HCT116 (cell line): ENCODE results near the gene ATAD5.

ENCODE experiments used
- CEBPB ChIP-seq: IDR thresholded peaks from 2 replicates; pipeline ENCODE4 v1.6.1; 2012; ENCODE audit warnings: low read depth
- EZH2 ChIP-seq: fragments of 200-600 bp; sonication (generic); IDR thresholded peaks from 2 replicates; pipeline ENCODE4 v1.6.1; 2017; ENCODE audit warnings: antibody characterized with exemption, mixed run types
- EZH2phosphoT487 ChIP-seq: fragments of 200-600 bp; IDR thresholded peaks from 2 replicates; pipeline ENCODE4 v1.6.1; 2018; ENCODE audit warnings: antibody characterized with exemption, borderline replicate concordance
- JUND ChIP-seq: IDR thresholded peaks from 2 replicates; pipeline ENCODE4 v1.6.1; 2012
- POLR2A ChIP-seq: IDR thresholded peaks from 2 replicates; pipeline ENCODE4 v1.7.0; 2011; ENCODE audit warnings: borderline replicate concordance; ENCODE audit not compliant: insufficient read depth, insufficient read length; ENCODE audit errors: extremely low read depth
- POLR2AphosphoS5 ChIP-seq: IDR thresholded peaks from 2 replicates; pipeline ENCODE4 v1.6.1; 2011; ENCODE audit warnings: mild to moderate bottlenecking, low read depth, low read length, moderate library complexity
- RAD21 ChIP-seq: IDR thresholded peaks from 2 replicates; pipeline ENCODE4 v1.6.1; 2012; ENCODE audit warnings: low read depth, mild to moderate bottlenecking
- SP1 ChIP-seq: IDR thresholded peaks from 2 replicates; pipeline ENCODE4 v1.6.1; 2012; ENCODE audit warnings: low read depth
- YY1 ChIP-seq: IDR thresholded peaks from 2 replicates; pipeline ENCODE4 v1.6.1; 2011; ENCODE audit warnings: low read length, low read depth, moderate library complexity, mild to moderate bottlenecking; ENCODE audit not compliant: insufficient replicate concordance; ENCODE audit errors: extremely low read depth
- TF ChIP-seq, protein P1 (sequence below), 3 experiments: fragments of 200-600 bp in 1 of 3; sonication (generic) in 1 of 3; IDR thresholded peaks in 2 of 3; conservative IDR thresholded peaks in 1 of 3; 2 replicates each; pipeline ENCODE4 v1.5.1; 2012 to 2017; ENCODE audit warnings: low read depth in 2 of 3, low read length in 2 of 3, antibody characterized with exemption in 1 of 3, borderline replicate concordance in 1 of 3, control low read depth in 1 of 3, mild to moderate bottlenecking in 1 of 3, mixed read lengths in 1 of 3, mixed run types in 1 of 3, moderate library complexity in 1 of 3; ENCODE audit not compliant: insufficient read depth in 1 of 3
- TF ChIP-seq, protein P2 (sequence below): IDR thresholded peaks from 2 replicates; pipeline ENCODE4 v1.6.1; 2011; ENCODE audit warnings: mild to moderate bottlenecking, low read length, moderate library complexity; ENCODE audit not compliant: insufficient replicate concordance; ENCODE audit errors: extremely low read depth
- TF ChIP-seq, protein P3 (sequence below): IDR thresholded peaks from 2 replicates; pipeline ENCODE4 v1.6.1; 2012; ENCODE audit warnings: low read depth

DNA sequence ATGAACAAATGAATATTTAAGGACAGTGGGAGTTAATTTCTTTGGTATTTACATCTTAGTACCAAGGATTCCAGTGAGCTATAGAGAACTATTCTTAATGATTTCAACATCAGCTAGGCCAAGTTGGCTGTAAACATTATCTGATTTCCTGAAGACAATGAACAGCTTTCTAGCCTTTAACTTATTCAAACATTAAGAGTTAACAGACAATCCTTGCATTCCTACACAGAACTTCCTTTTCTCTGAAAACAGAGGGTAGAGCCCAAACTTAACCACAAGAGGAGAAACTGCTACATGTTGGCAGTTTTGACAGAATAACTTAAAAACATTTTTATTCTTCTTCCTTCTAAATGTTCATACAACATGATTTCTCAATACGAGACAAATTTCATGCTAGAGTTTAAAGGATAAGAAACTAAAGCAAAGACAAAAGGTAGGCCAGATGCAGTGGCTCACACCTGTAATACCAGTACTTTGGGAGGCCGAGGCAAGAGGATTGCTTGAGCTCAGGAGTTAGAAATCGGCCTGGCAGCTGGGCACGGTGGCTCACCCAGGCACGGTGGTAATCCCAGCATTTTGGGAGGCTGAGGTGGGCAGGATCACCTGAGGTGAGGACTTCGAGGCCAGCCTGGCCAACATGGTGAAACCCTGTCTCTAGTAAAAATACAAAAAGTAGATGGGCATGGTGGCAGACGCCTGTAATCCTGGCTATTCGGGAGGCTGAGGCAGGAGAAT, 11.6 kb upstream of the ATAD5 start:
- TF ChIP-seq, protein P1, sequence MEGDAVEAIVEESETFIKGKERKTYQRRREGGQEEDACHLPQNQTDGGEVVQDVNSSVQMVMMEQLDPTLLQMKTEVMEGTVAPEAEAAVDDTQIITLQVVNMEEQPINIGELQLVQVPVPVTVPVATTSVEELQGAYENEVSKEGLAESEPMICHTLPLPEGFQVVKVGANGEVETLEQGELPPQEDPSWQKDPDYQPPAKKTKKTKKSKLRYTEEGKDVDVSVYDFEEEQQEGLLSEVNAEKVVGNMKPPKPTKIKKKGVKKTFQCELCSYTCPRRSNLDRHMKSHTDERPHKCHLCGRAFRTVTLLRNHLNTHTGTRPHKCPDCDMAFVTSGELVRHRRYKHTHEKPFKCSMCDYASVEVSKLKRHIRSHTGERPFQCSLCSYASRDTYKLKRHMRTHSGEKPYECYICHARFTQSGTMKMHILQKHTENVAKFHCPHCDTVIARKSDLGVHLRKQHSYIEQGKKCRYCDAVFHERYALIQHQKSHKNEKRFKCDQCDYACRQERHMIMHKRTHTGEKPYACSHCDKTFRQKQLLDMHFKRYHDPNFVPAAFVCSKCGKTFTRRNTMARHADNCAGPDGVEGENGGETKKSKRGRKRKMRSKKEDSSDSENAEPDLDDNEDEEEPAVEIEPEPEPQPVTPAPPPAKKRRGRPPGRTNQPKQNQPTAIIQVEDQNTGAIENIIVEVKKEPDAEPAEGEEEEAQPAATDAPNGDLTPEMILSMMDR (IDR thresholded peaks at IDR 0.05 in 2 of 3, conservative IDR thresholded peaks at IDR 0.05 in 1 of 3; ENCODE audit: borderline replicate concordance in 1 of 3, insufficient read depth in 1 of 3, low read depth in 2 of 3, low read length in 2 of 3) = no peak
- TF ChIP-seq YY1 = no peak
- TF ChIP-seq JUND = no peak
- TF ChIP-seq EZH2phosphoT487 = no peak
- TF ChIP-seq EZH2 = no peak
- no peak for TF ChIP-seq CEBPB
- no peak for TF ChIP-seq POLR2A
- no peak for TF ChIP-seq RAD21
- TF ChIP-seq, protein P2, sequence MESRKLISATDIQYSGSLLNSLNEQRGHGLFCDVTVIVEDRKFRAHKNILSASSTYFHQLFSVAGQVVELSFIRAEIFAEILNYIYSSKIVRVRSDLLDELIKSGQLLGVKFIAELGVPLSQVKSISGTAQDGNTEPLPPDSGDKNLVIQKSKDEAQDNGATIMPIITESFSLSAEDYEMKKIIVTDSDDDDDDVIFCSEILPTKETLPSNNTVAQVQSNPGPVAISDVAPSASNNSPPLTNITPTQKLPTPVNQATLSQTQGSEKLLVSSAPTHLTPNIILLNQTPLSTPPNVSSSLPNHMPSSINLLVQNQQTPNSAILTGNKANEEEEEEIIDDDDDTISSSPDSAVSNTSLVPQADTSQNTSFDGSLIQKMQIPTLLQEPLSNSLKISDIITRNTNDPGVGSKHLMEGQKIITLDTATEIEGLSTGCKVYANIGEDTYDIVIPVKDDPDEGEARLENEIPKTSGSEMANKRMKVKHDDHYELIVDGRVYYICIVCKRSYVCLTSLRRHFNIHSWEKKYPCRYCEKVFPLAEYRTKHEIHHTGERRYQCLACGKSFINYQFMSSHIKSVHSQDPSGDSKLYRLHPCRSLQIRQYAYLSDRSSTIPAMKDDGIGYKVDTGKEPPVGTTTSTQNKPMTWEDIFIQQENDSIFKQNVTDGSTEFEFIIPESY = no peak
- TF ChIP-seq POLR2AphosphoS5 = no peak
- no peak for TF ChIP-seq SP1
- TF ChIP-seq, protein P3, sequence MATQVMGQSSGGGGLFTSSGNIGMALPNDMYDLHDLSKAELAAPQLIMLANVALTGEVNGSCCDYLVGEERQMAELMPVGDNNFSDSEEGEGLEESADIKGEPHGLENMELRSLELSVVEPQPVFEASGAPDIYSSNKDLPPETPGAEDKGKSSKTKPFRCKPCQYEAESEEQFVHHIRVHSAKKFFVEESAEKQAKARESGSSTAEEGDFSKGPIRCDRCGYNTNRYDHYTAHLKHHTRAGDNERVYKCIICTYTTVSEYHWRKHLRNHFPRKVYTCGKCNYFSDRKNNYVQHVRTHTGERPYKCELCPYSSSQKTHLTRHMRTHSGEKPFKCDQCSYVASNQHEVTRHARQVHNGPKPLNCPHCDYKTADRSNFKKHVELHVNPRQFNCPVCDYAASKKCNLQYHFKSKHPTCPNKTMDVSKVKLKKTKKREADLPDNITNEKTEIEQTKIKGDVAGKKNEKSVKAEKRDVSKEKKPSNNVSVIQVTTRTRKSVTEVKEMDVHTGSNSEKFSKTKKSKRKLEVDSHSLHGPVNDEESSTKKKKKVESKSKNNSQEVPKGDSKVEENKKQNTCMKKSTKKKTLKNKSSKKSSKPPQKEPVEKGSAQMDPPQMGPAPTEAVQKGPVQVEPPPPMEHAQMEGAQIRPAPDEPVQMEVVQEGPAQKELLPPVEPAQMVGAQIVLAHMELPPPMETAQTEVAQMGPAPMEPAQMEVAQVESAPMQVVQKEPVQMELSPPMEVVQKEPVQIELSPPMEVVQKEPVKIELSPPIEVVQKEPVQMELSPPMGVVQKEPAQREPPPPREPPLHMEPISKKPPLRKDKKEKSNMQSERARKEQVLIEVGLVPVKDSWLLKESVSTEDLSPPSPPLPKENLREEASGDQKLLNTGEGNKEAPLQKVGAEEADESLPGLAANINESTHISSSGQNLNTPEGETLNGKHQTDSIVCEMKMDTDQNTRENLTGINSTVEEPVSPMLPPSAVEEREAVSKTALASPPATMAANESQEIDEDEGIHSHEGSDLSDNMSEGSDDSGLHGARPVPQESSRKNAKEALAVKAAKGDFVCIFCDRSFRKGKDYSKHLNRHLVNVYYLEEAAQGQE = no peak
